ENCODE measurements around the gene ACTG1.

The ACTG1 gene

DNA sequence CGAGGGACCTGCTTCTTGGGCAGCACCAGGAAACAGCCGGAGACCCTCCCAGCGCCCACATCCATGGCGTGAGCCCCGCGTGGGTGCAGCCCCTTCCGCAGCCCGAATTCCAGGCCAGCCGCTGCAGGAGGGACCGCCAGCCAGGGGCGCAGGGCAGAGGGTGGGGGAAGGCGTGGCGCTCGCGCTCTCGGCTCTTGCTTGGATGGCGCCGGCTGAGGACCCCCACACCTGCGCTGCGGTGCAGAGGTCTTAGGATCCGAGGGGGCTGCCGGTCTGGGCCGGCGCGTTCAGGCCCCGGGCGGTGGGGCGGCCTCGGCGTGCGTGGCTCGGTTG lies 28.8 kb downstream of the ACTG1 start:
- TF ChIP-seq PAX5 (IDR thresholded peaks at IDR 0.05; ENCODE audit: insufficient read depth, low read length, severe bottlenecking) = no peak
- TF ChIP-seq TAF1 (IDR thresholded peaks at IDR 0.05; ENCODE audit: low read depth, low read length) = no peak
- no peak for TF ChIP-seq POU2F2 (IDR thresholded peaks at IDR 0.05; ENCODE audit: low read depth, low read length)
- no peak for TF ChIP-seq SPI1 (IDR thresholded peaks at IDR 0.05; ENCODE audit: low read depth, low read length)
- no peak for TF ChIP-seq POLR2A (IDR thresholded peaks at IDR 0.05; ENCODE audit: low read depth, low read length)
- TF ChIP-seq POLR2AphosphoS5 (IDR thresholded peaks at IDR 0.05; ENCODE audit: low read depth, low read length) = no peak
- no peak for FAIRE-seq
- DNase-seq (ENCODE audit: insufficient read length, low spot score) = no peak

DNA sequence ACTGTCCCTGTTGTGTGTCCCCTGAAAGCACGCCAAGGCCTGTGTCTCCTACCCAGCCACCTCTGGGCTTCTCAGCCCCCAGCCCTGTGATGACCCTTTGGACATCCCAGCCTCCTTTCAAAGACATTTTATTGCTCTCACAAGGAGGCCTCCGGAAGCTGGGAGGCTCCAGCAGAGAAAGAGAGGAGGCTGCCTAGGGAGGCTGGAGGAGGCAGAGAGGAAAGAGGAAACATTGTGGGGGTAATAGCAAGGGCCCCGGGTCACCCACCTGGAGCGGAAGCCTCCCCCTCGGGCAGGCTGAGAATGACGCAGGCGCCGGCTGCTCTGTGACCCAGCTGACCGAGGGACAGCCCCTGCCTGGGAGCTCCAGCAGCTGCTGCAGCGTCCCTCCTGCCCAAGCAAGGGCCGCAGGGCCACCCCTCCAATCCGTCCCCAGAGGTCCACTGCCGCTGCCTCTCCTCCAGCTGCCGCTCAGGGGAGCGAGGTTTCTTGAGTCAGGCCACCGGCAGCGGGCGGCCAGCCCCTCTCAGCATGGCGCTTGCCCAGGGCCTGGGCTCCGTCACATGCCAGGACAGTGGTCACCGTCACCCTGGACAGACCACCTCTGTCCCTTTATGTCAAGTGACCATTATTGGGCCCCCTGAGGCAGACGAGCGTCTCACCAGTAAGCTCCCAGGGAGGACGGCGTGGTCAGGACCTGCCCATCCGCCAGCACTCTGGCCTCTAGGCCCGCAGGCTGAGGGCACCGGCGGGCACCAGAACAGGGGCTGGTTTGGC lies 29.3 kb downstream of the ACTG1 start:
- DNase-seq (ENCODE audit: insufficient read length, low spot score) = no peak
- TF ChIP-seq POLR2AphosphoS5 (IDR thresholded peaks at IDR 0.05; ENCODE audit: low read depth, low read length) (no peak), PAX5 (IDR thresholded peaks at IDR 0.05; ENCODE audit: insufficient read depth, low read length, severe bottlenecking) (no peak), POLR2A (IDR thresholded peaks at IDR 0.05; ENCODE audit: low read depth, low read length) (no peak), SPI1 (IDR thresholded peaks at IDR 0.05; ENCODE audit: low read depth, low read length) (no peak), POU2F2 (IDR thresholded peaks at IDR 0.05; ENCODE audit: low read depth, low read length) (no peak), TAF1 (IDR thresholded peaks at IDR 0.05; ENCODE audit: low read depth, low read length) (no peak)
- no peak for FAIRE-seq

DNA sequence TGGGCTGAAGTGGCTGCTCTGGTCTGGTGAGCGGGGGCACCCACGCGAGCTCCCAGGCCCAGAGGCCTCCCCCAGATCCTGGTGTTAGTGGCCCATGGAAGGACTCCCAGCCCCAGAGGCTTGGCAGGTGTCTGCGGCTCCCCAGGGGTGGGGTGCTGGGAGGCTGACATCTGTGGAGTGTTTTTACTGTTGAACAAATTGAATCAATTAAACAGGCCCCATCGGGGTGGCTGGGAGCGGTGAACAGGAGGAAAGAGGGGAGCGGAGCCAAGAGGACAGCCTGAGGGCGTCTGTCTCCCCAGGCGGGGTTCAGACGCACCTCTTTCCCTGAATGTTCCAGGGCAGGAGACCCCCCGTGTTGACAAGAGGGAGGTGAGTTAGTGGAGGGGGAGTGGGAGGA lies 29.9 kb downstream of the ACTG1 start:
- DNase-seq (ENCODE audit: insufficient read length, low spot score) = no peak
- TF ChIP-seq TAF1 (IDR thresholded peaks at IDR 0.05; ENCODE audit: low read depth, low read length) = no peak
- no peak for TF ChIP-seq SPI1 (IDR thresholded peaks at IDR 0.05; ENCODE audit: low read depth, low read length)
- TF ChIP-seq POLR2A (IDR thresholded peaks at IDR 0.05; ENCODE audit: low read depth, low read length) = no peak
- no peak for TF ChIP-seq POLR2AphosphoS5 (IDR thresholded peaks at IDR 0.05; ENCODE audit: low read depth, low read length)
- no peak for TF ChIP-seq PAX5 (IDR thresholded peaks at IDR 0.05; ENCODE audit: insufficient read depth, low read length, severe bottlenecking)
- TF ChIP-seq POU2F2 (IDR thresholded peaks at IDR 0.05; ENCODE audit: low read depth, low read length) = no peak
- FAIRE-seq = no peak

DNA sequence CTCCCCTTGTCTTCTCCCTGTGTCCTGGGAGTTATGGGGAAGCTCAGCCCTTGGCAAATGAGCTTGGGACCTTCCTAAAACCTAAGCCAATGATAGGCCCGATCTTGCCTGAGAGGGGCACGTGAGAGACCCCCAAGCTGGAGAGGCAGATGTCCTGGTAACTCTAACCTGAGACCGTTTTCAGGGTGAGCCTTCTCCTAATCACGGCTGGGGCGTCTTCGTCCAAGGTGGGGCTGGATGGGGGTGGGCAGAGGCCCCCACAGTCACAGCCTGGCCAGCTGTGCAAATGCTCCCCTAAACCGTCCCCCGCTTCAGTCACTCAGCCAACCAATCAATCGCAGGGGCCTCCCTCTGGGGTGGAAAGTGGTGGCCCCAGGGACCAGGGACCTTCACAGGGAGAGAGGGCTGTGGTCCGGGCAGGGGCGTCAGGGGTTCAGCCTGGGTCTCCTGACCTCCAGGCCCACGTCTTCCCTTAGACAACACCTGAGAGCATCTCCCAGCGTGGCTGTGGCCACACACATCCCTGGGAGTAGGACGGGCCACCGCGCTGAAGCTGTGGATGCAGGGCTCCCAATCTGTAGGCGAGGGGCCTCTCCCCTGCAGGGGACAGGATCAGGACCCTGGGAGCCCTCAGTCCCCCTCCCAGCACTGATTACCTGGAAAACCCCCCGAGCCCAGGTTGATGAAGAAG lies 30.6 kb downstream of the ACTG1 start:
- DNase-seq (ENCODE audit: insufficient read length, low spot score) = no peak
- FAIRE-seq = no peak

DNA sequence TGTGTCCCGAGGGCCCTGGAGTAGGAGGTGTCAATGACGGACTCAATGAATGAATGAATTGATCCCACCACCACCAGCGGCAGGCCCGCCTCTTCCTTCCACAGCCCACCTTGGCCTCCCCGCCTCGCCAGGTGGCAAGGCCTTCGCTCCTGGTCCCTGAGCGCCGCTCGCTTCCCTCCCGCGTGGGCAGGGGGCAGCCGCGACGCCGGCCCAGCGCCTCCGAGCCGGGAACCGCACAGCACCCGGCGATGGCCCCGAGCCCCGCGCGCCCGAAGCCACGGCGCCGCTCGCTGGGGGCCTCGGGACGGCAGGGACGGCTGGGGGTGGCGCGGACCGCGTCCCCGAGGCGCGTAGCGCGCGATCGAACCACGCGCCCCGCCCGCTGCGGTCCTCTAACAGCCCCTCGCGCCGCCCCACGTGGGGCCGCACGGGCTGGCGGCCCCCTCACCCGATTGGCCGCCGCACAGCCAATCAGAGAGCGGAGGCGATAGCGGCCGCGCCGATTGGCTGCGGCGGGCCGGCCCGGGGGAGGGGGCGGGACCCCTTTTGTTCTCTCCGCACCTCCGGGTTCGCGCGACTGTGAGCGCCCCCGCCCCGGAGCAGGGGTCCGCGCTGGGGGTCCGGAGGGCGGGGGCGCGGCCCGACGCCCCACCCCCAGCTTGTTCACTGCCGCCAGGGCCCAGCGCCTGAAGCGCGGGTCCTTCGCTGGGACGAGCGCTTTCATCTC lies 31.4 kb downstream of the ACTG1 start:
- DNase-seq (ENCODE audit: insufficient read length, low spot score) = no peak
- no peak for FAIRE-seq
- TF ChIP-seq SPI1 (IDR thresholded peaks at IDR 0.05; ENCODE audit: low read depth, low read length) (no peak), POU2F2 (IDR thresholded peaks at IDR 0.05; ENCODE audit: low read depth, low read length) (no peak), POLR2AphosphoS5 (IDR thresholded peaks at IDR 0.05; ENCODE audit: low read depth, low read length) (no peak)

More for the DNA sequence above, 30.6 kb downstream of the ACTG1 start:
- TF ChIP-seq PAX5 (IDR thresholded peaks at IDR 0.05; ENCODE audit: insufficient read depth, low read length, severe bottlenecking) = no peak
- TF ChIP-seq POLR2AphosphoS5 (IDR thresholded peaks at IDR 0.05; ENCODE audit: low read depth, low read length) = no peak
- TF ChIP-seq POLR2A (IDR thresholded peaks at IDR 0.05; ENCODE audit: low read depth, low read length) = no peak
- TF ChIP-seq TAF1 (IDR thresholded peaks at IDR 0.05; ENCODE audit: low read depth, low read length) = no peak
- no peak for TF ChIP-seq SPI1 (IDR thresholded peaks at IDR 0.05; ENCODE audit: low read depth, low read length)
- TF ChIP-seq POU2F2 (IDR thresholded peaks at IDR 0.05; ENCODE audit: low read depth, low read length) = no peak

DNA sequence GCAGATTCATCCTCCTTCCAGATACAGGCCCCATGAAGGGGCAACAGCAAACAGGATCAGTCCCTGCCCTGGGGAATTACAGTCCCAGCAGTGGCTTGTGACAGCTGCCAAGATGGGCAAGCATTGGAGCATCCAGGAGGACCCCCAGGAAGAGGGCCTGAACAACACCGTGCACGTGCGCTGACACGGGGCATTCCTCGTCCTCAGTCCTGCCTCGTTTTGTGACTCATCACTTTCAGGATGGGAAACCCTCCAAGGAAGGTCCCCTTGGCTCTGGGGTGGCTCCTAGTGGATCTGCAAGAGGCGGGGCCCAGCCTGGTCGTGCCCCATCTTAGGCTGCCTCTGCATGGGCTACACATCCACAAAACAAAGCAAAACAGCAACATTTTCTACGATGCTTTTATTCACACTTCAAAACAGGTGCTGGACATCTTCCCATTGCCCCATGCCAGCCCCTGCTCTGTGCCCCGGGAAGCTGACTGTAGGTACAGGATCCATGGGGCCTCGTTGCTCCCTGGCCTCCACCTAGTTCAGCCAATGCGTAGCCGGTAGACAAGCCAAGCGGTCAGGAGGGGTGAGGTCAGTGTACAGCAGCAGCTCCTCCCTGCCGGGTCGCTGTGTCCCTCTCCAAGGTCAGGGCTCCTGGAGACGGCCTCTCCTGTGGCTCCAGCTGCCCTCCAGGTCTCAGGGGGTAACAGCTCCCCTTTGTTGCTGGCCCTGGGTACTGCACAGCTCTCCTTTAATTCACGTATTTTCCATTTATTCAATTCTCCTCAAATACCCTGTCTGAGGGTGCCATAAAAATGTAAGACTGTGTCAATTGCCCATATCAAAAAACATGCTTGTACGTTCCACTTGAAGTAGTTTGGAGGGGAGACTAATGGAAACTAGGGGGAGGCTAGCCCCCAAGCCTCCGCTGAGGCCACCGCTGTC lies 32.2 kb downstream of the ACTG1 start:
- no peak for TF ChIP-seq POLR2AphosphoS5 (IDR thresholded peaks at IDR 0.05; ENCODE audit: low read depth, low read length)
- no peak for TF ChIP-seq TAF1 (IDR thresholded peaks at IDR 0.05; ENCODE audit: low read depth, low read length)
- TF ChIP-seq POU2F2 (IDR thresholded peaks at IDR 0.05; ENCODE audit: low read depth, low read length) = no peak
- no peak for TF ChIP-seq POLR2A (IDR thresholded peaks at IDR 0.05; ENCODE audit: low read depth, low read length)
- no peak for TF ChIP-seq SPI1 (IDR thresholded peaks at IDR 0.05; ENCODE audit: low read depth, low read length)
- no peak for TF ChIP-seq PAX5 (IDR thresholded peaks at IDR 0.05; ENCODE audit: insufficient read depth, low read length, severe bottlenecking)
- no peak for FAIRE-seq

DNA sequence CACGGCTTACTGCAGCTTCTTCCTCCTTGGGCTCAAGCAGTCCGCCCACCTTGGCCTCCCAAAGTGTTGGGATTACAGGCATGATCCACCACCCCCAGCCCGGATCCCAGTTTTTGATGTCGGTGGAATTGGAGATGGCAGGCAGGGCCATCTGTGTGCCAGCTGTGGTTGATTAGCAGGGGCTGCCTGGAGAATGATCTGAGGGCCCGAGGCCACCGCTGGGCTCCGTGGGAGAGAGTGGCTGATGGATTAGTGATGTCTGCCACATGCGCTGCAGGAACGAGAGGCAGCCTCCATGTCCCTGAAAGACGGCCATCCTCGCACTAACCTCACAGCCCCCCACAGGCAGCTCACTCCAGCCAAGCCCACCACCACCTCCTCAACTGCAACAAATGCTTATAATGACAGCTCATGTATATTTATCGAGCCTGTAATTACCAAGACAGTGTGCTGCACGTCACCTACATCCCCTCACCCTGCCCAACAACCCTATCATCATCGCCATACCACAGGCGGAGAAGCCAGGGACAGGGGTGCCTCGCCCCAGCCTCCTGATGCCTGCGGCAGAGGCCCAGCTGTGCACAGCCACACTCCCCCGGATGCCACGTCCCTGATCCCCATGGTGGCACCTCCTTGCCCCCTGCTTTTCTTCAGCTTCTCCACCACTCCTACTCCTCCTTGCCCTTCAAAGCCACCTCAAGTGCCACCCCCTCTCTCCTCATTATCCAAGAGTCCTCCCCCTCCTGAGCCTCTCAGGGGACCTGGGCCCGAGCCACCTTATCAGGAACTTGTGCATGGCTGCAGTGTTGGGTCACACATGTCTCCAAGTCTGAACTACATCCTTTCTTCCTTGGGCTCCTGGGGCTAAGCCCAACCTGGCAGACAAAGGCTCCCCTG lies 33.2 kb downstream of the ACTG1 start:
- no peak for FAIRE-seq
- no peak for DNase-seq (ENCODE audit: insufficient read length, low spot score)
- TF ChIP-seq POU2F2 (IDR thresholded peaks at IDR 0.05; ENCODE audit: low read depth, low read length) = no peak
- no peak for TF ChIP-seq POLR2AphosphoS5 (IDR thresholded peaks at IDR 0.05; ENCODE audit: low read depth, low read length)
- no peak for TF ChIP-seq SPI1 (IDR thresholded peaks at IDR 0.05; ENCODE audit: low read depth, low read length)
- TF ChIP-seq TAF1 (IDR thresholded peaks at IDR 0.05; ENCODE audit: low read depth, low read length) = no peak
- TF ChIP-seq PAX5 (IDR thresholded peaks at IDR 0.05; ENCODE audit: insufficient read depth, low read length, severe bottlenecking) = no peak
- TF ChIP-seq POLR2A (IDR thresholded peaks at IDR 0.05; ENCODE audit: low read depth, low read length) = no peak

More for the DNA sequence above, 32.2 kb downstream of the ACTG1 start:
- no peak for DNase-seq (ENCODE audit: insufficient read length, low spot score)

DNA sequence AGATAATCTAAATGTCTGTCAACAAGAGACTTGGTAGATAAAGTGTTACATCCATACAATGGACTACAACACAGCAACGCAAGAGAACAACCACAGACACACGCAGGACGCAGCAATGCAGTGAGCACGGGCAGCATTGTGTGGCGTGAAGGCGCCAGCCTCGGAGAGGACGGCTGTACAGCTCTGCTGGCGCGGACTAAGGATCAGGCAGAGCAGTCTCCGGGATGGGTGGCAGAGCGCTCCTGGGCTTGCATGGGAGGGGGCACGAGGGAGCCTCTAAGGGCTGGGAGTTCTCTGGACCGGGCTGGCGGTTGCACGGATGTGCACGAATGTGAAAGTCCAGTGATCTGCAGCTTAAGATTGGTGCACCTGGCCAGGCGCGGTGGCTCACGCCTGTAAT lies 34.5 kb downstream of the ACTG1 start:
- TF ChIP-seq POU2F2 (IDR thresholded peaks at IDR 0.05; ENCODE audit: low read depth, low read length) = no peak
- FAIRE-seq (no peak), DNase-seq (ENCODE audit: insufficient read length, low spot score) (no peak)
